NCI-H1694 treated with DMSO at 0.1 percent for 48 hours (cell line): Measurements from ENCODE around the gene PCDHA1.
"Not testable (repeated sequence)": the region's sequence is repeated elsewhere in the genome, so short reads cannot be mapped to it uniquely, and the experiment has no call there.

Experiments
- DNase-seq: peaks from one replicate; lab custom pipeline; 2025; lab: John Stamatoyannopoulos, UW

The PCDHA1 gene

DNA sequence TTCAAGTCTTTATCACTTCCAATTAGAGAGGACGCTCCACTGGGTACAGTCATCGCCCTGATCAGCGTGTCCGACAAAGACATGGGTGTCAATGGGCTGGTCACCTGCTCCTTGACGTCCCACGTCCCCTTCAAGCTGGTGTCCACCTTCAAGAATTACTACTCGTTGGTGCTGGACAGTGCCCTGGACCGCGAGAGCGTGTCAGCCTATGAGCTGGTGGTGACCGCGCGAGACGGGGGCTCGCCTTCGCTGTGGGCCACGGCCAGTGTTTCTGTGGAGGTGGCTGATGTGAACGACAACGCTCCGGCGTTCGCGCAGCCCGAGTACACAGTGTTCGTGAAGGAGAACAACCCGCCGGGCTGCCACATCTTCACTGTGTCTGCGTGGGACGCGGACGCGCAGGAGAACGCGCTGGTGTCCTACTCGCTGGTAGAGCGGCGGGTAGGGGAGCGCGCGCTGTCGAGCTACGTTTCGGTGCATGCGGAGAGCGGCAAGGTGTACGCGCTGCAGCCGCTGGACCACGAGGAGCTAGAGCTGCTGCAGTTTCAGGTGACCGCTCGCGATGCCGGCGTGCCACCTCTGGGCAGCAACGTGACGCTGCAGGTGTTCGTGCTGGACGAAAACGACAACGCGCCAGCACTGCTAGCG lies 22.4 kb downstream of the PCDHA1 start:
- DNase-seq: not testable (repeated sequence)

DNA sequence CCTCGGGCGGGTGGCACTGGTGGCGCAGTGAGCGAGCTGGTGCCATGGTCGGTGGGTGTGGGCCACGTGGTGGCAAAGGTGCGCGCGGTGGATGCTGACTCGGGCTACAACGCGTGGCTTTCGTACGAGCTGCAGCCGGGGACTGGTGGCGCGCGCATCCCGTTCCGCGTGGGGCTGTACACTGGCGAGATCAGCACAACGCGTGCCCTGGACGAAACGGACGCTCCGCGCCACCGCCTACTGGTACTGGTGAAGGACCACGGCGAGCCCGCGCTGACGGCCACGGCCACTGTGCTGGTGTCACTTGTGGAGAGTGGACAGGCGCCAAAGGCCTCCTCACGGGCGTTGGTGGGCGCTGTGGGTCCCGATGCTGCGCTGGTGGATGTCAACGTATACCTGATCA lies 22.9 kb downstream of the PCDHA1 start:
- no peak for DNase-seq

DNA sequence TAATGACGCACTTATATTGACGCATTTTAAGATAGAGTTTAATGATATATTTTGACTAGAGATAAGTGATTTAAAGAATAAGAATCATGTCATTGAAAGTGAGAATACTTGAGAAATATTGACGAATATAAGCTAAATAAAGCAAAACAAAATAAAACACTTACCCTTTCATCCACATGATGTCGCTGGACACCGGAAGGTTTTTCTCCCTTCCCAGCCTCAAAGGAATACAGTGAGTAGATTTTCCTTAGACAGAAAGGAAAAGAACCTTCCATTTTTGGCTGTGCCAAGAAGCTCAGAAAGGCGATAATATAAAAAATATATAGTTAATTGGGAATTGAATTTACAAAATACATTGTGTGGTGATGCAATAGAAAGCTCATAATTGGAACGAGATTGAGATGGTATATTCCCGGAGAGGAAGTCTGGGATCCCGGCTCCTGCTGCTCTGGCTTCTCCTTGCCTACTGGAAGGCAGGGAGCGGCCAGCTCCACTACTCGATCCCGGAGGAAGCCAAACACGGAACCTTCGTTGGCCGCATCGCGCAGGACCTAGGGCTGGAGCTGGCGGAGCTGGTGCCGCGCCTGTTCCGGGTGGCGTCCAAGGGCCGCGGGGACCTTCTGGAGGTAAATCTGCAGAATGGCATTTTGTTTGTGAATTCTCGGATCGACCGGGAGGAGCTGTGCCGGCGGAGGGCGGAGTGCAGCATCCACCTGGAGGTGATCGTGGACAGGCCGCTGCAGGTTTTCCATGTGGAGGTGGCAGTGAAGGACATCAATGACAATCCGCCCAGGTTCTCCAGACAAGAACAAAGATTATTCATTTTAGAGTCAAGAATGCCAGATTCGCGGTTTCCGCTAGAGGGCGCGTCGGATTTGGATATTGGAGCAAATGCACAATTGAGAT lies 35.7 kb downstream of the PCDHA1 start, which contains the start of gene PCDHA5:
Gene PCDHA5, plus strand, starts transcription at position 239 of the 906 bp plus-strand sequence.
- DNase-seq: no peak

DNA sequence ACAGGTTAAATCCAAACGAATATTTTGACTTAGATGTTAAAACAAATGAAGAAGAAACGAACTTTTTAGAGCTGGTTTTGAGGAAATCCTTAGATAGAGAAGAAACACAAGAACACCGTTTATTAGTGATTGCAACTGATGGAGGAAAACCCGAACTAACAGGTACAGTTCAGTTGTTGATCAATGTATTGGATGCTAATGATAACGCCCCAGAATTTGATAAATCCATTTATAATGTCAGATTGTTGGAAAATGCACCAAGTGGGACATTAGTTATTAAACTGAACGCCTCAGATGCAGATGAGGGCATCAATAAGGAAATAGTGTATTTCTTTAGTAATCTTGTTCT lies 36.3 kb downstream of the PCDHA1 start:
- no peak for DNase-seq

DNA sequence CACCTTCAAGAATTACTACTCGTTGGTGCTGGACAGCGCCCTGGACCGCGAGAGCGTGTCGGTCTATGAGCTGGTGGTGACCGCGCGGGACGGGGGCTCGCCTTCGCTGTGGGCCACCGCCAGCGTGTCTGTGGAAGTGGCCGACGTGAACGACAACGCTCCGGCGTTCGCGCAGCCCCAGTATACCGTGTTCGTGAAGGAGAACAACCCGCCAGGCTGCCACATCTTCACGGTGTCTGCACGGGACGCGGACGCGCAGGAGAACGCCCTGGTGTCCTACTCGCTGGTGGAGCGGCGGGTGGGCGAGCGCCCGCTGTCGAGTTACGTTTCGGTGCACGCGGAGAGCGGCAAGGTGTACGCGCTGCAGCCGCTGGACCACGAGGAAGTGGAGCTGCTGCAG lies 37.0 kb downstream of the PCDHA1 start:
- DNase-seq: not testable (repeated sequence)

DNA sequence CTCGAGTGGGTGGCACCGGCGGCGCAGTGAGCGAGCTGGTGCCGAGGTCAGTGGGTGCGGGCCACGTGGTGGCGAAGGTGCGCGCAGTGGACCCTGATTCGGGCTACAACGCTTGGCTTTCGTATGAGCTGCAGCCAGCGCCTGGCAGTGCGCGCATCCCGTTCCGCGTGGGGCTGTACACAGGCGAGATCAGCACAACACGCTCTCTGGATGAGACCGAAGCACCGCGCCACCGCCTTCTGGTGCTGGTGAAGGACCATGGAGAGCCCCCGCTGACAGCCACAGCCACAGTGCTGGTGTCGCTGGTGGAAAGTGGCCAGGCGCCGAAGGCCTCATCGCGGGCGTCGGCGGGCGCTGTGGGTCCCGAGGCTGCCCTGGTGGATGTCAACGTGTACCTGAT lies 37.5 kb downstream of the PCDHA1 start:
- no peak for DNase-seq

DNA sequence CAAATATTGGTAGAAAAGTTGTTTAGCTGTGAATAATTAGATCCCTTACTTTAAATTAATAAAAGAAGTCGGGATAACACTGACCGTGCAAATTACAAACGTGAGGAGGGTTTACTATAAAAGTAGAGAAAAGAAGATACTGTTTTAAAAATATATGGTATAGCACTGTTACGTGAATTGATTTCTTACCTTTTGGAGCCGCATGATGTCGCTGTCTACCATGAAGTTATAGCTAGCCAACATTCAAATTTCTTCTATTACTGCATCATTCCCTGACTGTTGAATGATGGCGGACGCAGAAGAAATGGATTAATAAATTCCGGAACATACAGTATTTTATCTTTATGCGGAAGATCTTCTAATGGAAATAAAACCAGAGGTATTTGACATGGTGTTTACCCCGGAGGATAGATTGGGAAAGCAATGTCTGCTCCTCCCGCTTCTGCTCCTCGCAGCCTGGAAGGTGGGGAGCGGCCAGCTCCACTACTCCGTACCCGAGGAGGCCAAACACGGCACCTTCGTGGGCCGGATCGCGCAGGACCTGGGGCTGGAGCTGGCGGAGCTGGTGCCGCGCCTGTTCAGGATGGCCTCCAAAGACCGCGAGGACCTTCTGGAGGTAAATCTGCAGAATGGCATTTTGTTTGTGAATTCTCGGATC lies 41.9 kb downstream of the PCDHA1 start, which contains the start of gene PCDHA6:
Gene PCDHA6, plus strand, starts transcription at position 257 of the 658 bp plus-strand sequence. Its CDS starts 132 bp downstream, at position 389.
- no peak for DNase-seq

DNA sequence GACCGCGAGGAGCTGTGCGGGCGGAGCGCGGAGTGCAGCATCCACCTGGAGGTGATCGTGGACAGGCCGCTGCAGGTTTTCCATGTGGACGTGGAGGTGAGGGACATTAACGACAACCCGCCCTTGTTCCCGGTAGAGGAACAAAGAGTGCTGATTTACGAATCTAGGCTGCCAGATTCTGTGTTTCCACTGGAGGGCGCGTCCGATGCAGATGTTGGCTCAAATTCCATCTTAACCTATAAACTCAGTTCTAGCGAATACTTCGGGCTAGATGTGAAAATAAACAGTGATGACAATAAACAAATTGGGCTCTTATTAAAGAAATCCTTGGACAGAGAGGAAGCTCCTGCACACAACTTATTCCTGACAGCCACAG lies 42.4 kb downstream of the PCDHA1 start:
- DNase-seq: no peak

DNA sequence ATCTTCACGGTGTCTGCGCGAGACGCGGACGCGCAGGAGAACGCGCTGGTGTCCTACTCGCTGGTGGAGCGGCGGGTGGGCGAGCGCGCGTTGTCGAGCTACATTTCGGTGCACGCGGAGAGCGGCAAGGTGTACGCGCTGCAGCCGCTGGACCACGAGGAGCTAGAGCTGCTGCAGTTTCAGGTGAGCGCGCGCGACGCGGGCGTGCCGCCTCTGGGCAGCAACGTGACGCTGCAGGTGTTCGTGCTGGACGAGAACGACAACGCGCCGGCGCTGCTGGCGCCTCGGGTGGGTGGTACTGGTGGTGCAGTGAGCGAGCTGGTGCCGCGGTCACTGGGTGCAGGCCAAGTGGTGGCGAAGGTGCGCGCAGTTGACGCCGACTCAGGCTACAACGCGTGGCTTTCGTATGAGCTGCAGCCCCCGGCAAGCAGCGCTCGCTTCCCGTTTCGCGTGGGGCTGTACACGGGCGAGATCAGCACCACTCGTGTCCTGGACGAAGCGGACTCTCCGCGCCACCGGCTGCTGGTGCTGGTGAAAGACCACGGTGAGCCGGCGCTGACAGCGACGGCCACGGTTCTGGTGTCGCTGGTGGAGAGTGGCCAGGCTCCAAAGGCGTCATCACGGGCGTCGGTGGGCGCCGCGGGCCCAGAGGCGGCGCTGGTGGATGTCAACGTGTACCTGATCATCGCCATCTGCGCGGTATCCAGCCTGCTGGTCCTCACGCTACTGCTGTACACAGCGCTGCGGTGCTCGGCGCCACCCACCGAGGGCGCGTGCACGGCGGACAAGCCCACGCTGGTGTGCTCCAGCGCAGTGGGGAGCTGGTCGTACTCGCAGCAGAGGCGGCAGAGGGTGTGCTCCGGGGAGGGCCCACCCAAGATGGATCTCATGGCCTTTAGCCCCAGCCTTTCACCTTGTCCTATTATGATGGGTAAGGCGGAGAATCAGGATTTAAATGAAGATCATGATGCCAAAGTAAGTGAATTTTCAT lies 43.9 kb downstream of the PCDHA1 start:
- DNase-seq: not testable (repeated sequence)

DNA sequence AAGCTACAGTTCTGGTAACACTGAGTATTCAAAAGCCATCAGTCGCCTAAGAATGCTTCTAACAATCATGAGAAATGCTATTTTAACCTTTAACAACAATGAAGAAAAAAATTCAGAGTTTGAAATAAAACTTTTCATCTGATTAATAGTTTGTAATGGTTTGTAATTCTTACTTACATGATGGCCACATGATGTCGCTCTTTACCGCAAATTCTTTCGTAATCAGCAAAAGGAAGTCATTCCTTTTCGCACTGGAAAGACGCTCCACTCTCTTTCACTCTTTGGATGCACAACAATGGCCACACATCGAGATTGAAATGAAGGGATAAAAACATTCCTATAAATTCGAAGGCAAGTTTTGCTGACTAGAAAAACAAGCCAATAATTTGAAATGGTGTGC lies 48.1 kb downstream of the PCDHA1 start, which contains the start of gene PCDHA7:
Gene PCDHA7, plus strand, starts transcription at position 277 of the 400 bp plus-strand sequence. Its CDS starts 115 bp downstream, at position 392.
- DNase-seq: no peak

DNA sequence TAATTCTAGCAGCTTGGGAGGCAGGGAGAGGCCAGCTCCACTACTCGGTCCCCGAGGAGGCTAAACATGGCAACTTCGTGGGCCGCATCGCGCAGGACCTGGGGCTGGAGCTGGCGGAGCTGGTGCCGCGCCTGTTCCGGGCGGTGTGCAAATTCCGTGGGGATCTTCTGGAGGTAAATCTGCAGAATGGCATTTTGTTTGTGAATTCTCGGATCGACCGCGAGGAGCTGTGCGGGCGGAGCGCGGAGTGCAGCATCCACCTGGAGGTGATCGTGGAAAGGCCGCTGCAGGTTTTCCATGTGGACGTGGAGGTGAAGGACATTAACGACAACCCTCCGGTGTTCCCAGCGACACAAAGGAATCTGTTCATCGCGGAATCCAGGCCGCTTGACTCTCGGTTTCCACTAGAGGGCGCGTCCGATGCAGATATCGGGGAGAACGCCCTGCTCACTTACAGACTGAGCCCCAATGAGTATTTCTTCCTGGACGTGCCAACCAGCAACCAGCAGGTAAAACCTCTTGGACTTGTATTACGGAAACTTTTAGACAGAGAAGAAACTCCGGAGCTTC lies 48.6 kb downstream of the PCDHA1 start:
- DNase-seq: not testable (repeated sequence)

DNA sequence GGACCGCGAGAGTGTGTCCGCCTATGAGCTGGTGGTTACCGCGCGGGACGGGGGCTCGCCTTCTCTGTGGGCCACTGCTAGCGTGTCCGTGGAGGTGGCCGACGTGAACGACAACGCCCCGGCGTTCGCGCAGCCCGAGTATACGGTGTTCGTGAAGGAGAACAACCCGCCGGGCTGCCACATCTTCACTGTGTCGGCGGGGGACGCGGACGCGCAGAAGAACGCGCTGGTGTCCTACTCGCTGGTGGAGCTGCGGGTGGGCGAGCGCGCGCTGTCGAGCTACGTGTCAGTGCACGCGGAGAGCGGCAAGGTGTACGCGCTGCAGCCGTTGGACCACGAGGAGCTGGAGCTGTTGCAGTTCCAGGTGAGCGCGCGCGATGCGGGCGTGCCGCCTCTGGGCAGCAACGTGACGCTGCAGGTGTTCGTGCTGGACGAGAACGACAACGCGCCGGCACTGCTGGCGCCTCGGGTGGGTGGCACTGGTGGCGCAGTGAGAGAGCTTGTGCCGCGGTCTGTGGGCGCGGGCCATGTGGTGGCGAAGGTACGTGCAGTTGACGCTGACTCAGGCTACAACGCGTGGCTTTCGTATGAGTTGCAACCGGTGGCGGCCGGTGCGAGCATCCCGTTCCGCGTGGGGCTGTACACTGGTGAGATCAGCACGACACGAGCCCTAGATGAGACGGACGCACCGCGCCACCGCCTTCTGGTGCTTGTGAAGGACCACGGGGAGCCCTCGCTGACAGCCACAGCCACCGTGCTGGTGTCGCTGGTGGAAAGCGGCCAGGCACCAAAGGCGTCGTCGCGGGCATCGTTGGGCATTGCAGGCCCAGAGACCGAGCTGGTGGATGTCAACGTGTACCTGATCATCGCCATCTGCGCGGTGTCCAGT lies 49.9 kb downstream of the PCDHA1 start:
- no peak for DNase-seq

DNA sequence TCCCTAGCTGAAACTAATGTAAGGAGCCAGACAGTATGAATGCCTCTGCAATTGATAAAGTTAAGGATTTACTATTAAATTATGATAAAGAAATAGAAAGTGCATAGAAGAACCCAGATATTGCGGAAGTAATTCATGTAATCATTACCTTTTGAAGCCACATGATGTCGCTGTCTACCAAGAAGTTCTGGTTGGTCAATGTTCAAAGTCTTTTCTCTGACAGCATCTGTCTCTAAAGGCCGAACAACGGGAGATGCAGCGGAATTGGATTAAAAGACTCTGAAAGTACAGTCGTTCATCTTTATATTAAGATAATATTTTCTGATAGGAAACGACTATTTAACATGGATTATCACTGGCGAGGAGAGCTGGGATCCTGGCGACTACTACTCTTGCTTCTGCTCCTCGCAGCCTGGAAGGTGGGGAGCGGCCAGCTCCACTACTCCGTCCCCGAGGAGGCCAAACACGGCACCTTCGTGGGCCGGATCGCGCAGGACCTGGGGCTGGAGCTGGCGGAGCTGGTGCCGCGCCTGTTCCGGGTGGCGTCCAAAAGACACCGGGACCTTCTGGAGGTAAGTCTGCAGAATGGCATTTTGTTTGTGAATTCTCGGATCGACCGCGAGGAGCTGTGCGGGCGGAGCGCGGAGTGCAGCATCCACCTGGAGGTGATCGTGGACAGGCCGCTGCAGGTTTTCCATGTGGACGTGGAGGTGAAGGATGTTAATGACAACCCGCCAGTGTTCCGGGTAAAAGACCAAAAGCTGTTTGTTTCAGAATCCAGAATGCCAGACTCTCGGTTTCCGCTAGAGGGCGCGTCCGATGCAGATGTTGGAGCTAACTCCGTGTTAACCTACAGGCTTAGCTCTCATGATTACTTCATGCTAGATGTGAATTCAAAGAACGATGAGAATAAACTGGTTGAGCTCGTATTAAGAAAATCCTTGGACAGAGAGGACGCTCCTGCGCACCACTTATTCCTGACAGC lies 55.3 kb downstream of the PCDHA1 start, which contains the start of gene PCDHA8:
Gene PCDHA8, plus strand, starts transcription at position 210 of the 985 bp plus-strand sequence. Its CDS starts 135 bp downstream, at position 345.
- peak; percentile 56 for DNase-seq

DNA sequence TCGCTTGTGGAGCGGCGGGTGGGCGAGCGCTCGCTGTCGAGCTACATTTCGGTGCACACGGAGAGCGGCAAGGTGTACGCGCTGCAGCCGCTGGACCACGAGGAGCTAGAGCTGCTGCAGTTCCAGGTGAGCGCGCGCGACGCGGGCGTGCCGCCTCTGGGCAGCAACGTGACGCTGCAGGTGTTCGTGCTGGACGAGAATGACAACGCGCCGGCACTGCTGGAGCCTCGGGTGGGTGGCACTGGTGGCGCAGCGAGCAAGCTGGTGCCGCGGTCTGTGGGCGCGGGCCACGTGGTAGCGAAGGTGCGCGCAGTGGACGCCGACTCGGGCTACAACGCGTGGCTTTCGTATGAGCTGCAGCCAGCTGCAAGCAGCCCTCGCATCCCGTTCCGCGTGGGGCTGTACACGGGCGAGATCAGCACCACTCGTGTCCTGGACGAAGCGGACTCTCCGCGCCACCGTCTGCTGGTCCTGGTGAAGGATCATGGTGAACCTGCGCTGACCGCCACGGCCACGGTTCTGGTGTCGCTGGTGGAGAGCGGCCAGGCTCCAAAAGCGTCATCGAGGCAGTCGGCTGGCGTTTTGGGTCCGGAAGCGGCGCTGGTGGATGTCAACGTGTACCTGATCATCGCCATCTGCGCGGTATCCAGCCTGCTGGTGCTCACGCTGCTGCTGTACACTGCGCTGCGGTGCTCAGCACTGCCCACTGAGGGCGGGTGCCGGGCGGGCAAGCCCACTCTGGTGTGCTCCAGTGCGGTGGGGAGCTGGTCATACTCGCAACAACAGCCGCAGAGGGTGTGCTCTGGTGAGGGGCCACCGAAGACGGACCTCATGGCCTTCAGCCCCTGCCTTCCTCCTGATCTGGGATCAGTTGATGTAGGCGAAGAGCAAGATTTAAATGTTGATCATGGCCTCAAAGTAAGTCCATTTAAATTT lies 57.1 kb downstream of the PCDHA1 start:
- DNase-seq: no peak

DNA sequence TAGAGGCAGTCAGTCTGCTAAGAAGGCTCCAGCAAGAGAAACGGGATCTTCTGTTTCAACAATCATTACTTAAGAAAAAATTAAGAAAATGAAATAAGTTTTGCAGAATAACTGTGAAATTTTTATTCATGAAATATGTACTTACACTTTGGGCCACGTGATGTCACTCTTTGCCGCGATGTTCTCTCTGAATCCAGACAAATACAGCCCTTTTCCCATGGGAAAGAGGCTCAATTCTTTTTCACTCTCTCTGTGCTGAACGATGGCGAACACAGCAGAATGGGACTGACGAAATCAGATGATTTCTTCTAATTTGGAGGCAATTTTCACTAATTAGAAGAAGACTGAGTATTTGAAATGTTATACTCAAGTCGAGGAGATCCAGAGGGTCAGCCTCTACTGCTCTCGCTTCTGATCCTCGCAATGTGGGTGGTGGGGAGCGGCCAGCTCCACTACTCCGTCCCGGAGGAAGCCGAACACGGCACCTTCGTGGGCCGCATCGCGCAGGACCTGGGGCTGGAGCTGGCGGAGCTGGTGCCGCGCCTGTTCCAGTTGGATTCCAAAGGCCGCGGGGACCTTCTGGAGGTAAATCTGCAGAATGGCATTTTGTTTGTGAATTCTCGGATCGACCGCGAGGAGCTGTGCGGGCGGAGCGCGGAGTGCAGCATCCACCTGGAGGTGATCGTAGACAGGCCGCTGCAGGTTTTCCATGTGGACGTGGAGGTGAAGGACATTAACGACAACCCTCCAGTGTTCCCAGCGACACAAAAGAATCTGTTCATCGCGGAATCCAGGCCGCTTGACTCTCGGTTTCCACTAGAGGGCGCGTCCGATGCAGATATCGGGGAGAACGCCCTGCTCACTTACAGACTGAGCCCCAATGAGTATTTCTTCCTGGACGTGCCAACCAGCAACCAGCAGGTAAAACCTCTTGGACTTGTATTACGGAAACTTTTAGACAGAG lies 62.5 kb downstream of the PCDHA1 start, which contains the start of gene PCDHA9:
Gene PCDHA9, plus strand, starts transcription at position 244 of the 964 bp plus-strand sequence. Its CDS starts 114 bp downstream, at position 358.
- DNase-seq: not testable (repeated sequence)
